WTC11 (cell line): Measurements from ENCODE around the gene ARID4B.

Experiments used
- CBFB ChIP-seq: sonication (generic); formaldehyde crosslinking; IDR thresholded peaks from 2 replicates; pipeline ENCODE4 v1.8.1; 2022; ENCODE audit warnings: mild to moderate bottlenecking, low read depth, missing genetic modification reagents
- MYBL2 ChIP-seq: sonication (generic); formaldehyde crosslinking; IDR thresholded peaks from 2 replicates; pipeline ENCODE4 v1.8.1; 2023; ENCODE audit warnings: mild to moderate bottlenecking, moderate library complexity, missing genetic modification reagents
- TP53 ChIP-seq: sonication (generic); formaldehyde crosslinking; IDR thresholded peaks from 2 replicates; pipeline ENCODE4 v1.8.1; 2023; ENCODE audit warnings: mild to moderate bottlenecking, missing genetic modification reagents
- ZNF121 ChIP-seq: sonication (generic); formaldehyde crosslinking; IDR thresholded peaks from 2 replicates; pipeline ENCODE4 v1.8.0; 2023; ENCODE audit warnings: missing genetic modification reagents
- ZNF138 ChIP-seq: sonication (generic); formaldehyde crosslinking; conservative IDR thresholded peaks from 2 replicates; pipeline ENCODE4 v1.8.1; 2022; ENCODE audit warnings: mild to moderate bottlenecking, moderate library complexity, missing genetic modification reagents
- ZNF416 ChIP-seq: fragments of 250-450 bp; sonication (Bioruptor Pico); IDR thresholded peaks from 2 replicates; pipeline ENCODE4 v1.9.0; 2021; ENCODE audit warnings: mild to moderate bottlenecking, inconsistent platforms
- TF ChIP-seq, protein P1 (sequence below): fragments of 200-600 bp; IDR thresholded peaks from 2 replicates; pipeline ENCODE4 v1.8.0; 2022; ENCODE audit warnings: antibody characterized with exemption
- TF ChIP-seq, protein P2 (sequence below): sonication (generic); formaldehyde crosslinking; IDR thresholded peaks from 2 replicates; pipeline ENCODE4 v1.8.0; 2022; ENCODE audit warnings: mild to moderate bottlenecking, missing genetic modification reagents
- TF ChIP-seq, protein P3 (sequence below): sonication (generic); formaldehyde crosslinking; IDR thresholded peaks from 2 replicates; pipeline ENCODE4 v1.8.1; 2023; ENCODE audit warnings: mild to moderate bottlenecking, missing genetic modification reagents, moderate library complexity

DNA sequence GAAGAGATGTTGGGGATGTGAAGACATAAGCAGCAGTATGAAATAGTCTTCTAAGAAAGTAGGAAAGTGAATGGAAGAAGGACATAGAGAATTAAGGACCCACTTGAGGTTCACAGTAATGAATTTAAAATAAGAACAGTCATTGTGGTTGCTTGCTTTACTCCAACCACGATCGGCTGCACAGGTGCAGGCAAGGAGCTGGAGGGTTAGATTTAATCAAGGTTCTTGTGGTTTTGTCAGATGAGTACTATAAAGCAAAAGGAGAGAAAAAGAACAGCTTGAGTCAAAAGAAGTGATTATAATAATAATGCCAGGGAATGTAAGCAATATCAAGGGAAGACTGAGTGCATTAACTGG, 120.8 kb downstream of the ARID4B start:
- TF ChIP-seq, protein P1, sequence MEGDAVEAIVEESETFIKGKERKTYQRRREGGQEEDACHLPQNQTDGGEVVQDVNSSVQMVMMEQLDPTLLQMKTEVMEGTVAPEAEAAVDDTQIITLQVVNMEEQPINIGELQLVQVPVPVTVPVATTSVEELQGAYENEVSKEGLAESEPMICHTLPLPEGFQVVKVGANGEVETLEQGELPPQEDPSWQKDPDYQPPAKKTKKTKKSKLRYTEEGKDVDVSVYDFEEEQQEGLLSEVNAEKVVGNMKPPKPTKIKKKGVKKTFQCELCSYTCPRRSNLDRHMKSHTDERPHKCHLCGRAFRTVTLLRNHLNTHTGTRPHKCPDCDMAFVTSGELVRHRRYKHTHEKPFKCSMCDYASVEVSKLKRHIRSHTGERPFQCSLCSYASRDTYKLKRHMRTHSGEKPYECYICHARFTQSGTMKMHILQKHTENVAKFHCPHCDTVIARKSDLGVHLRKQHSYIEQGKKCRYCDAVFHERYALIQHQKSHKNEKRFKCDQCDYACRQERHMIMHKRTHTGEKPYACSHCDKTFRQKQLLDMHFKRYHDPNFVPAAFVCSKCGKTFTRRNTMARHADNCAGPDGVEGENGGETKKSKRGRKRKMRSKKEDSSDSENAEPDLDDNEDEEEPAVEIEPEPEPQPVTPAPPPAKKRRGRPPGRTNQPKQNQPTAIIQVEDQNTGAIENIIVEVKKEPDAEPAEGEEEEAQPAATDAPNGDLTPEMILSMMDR, result no peak
- TF ChIP-seq, protein P2, sequence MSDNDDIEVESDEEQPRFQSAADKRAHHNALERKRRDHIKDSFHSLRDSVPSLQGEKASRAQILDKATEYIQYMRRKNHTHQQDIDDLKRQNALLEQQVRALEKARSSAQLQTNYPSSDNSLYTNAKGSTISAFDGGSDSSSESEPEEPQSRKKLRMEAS (CRISPR knock-in tag), result no peak
- no peak for TF ChIP-seq ZNF121 (CRISPR knock-in tag)
- no peak for TF ChIP-seq CBFB (CRISPR knock-in tag)
- TF ChIP-seq MYBL2, result no peak
- TF ChIP-seq TP53 (CRISPR knock-in tag), result no peak
- TF ChIP-seq, protein P3, sequence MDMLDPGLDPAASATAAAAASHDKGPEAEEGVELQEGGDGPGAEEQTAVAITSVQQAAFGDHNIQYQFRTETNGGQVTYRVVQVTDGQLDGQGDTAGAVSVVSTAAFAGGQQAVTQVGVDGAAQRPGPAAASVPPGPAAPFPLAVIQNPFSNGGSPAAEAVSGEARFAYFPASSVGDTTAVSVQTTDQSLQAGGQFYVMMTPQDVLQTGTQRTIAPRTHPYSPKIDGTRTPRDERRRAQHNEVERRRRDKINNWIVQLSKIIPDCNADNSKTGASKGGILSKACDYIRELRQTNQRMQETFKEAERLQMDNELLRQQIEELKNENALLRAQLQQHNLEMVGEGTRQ (CRISPR knock-in tag), result no peak
- TF ChIP-seq ZNF138 (CRISPR knock-in tag), result no peak
- TF ChIP-seq ZNF416 (CRISPR knock-in tag), result no peak
